DOHH2 (cell line): Measurements from ENCODE around the gene GLYR1.
A peak's percentile ranks its signal among the peaks of the same experiment; 100 is the strongest.

Experiments used
- H3F3A ChIP-seq: fragments of 200-600 bp; sonication (generic), shearing (Covaris generic); 2 replicates; pipeline ENCODE4 v1.6.0; 2016; ENCODE audit warnings: antibody characterized with exemption, mild to moderate bottlenecking; ENCODE audit not compliant: control insufficient read depth, insufficient read depth
- H3K27ac ChIP-seq: fragments of 200-600 bp; sonication (generic); 2 replicates; pipeline ENCODE4 v1.5.1; 2014; ENCODE audit warnings: low read depth, mild to moderate bottlenecking, low read length, moderate library complexity
- H3K27me3 ChIP-seq: fragments of 200-600 bp; sonication (generic); 2 replicates; pipeline ENCODE4 v1.6.1; 2014; ENCODE audit warnings: mild to moderate bottlenecking, low read length, mixed read lengths; ENCODE audit not compliant: control insufficient read depth
- H3K36me3 ChIP-seq: fragments of 200-600 bp; sonication (generic); 2 replicates; pipeline ENCODE4 v1.6.1; 2014; ENCODE audit warnings: mild to moderate bottlenecking, low read length, moderate library complexity, mixed read lengths; ENCODE audit not compliant: control insufficient read depth
- H3K4me1 ChIP-seq: fragments of 200-600 bp; sonication (generic); 2 replicates; pipeline ENCODE4 v1.6.1; 2014; ENCODE audit warnings: mild to moderate bottlenecking, low read length, mixed read lengths; ENCODE audit not compliant: control insufficient read depth
- H3K4me2 ChIP-seq: fragments of 200-600 bp; sonication (generic); 2 replicates; pipeline ENCODE4 v1.6.0; 2014; ENCODE audit warnings: mild to moderate bottlenecking, low read length, moderate library complexity
- H3K4me3 ChIP-seq: fragments of 200-600 bp; sonication (generic); 2 replicates; pipeline ENCODE4 v1.5.1; 2014; ENCODE audit warnings: mild to moderate bottlenecking, low read length, mixed read lengths
- H3K79me2 ChIP-seq: fragments of 200-600 bp; sonication (generic); 2 replicates; pipeline ENCODE4 v1.6.1; 2014; ENCODE audit warnings: mild to moderate bottlenecking, low read length, mixed read lengths; ENCODE audit not compliant: control insufficient read depth
- H3K9me2 ChIP-seq: fragments of 200-600 bp; sonication (generic); replicated peaks from 2 replicates; pipeline ENCODE4 v1.6.1; 2014; ENCODE audit warnings: mild to moderate bottlenecking, low read length, mixed read lengths; ENCODE audit not compliant: control insufficient read depth
- H3K9me3 ChIP-seq: fragments of 200-600 bp; sonication (generic); 2 replicates; pipeline ENCODE4 v1.6.1; 2014; ENCODE audit warnings: antibody characterized with exemption, low read length, mixed read lengths; ENCODE audit not compliant: control insufficient read depth, insufficient read depth
- H4K20me1 ChIP-seq: fragments of 200-600 bp; sonication (generic); 2 replicates; pipeline ENCODE4 v1.6.0; 2014; ENCODE audit warnings: low read depth, mild to moderate bottlenecking, antibody characterized with exemption, low read length, moderate library complexity; ENCODE audit not compliant: control insufficient read depth, insufficient read depth
- EZH2phosphoT487 ChIP-seq: fragments of 200-600 bp; sonication (generic); IDR thresholded peaks from 2 replicates; pipeline ENCODE4 v1.6.1; 2017; ENCODE audit warnings: borderline replicate concordance, mild to moderate bottlenecking, antibody characterized with exemption, low read length, moderate library complexity, mixed read lengths
- TF ChIP-seq, protein P1 (sequence below): fragments of 200-600 bp; sonication (generic); IDR thresholded peaks from one replicate; pipeline ENCODE4 v1.5.1; 2014; ENCODE audit warnings: antibody characterized with exemption, mild to moderate bottlenecking, low read depth, low read length; ENCODE audit not compliant: poor library complexity, severe bottlenecking

GLYR1 gene

DNA sequence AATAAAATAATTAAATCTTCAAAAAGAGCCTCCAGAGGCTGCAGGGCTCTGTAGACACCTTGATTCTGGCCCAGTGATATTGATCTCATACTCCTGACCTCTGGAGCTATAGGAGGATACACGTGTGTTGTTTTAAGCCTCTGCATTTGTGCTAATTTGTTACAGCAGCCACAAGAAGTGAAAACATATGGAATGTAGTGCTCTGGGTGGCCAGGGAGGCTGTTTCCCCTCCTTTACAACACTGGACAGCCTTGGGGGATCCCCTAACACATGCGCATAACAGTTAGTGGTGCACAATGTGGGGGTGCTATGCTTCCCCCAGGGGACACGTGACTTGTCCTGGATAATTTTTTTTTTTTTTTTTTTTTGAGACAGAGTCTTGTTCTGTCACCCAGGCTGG, 75.4 kb downstream of the GLYR1 start:
- Histone ChIP-seq H3K9me3 (no peaks in the 10 kb centered on the region), H3K36me3 (no peaks in the 10 kb centered on the region), H3K4me3 (no peak overlapping the region), H3K4me1 (peaks cover 16% of the 10 kb centered on the region), H3K79me2 (peaks cover 3% of the 10 kb centered on the region), H3K27ac (no peak overlapping the region), H3K27me3 (no peaks in the 10 kb centered on the region), H3K4me2 (no peak overlapping the region), H3K9me2 (no peaks in the 10 kb centered on the region), H4K20me1 (no peaks in the 10 kb centered on the region), H3F3A (peaks cover 15% of the 10 kb centered on the region)
- TF ChIP-seq, protein P1, sequence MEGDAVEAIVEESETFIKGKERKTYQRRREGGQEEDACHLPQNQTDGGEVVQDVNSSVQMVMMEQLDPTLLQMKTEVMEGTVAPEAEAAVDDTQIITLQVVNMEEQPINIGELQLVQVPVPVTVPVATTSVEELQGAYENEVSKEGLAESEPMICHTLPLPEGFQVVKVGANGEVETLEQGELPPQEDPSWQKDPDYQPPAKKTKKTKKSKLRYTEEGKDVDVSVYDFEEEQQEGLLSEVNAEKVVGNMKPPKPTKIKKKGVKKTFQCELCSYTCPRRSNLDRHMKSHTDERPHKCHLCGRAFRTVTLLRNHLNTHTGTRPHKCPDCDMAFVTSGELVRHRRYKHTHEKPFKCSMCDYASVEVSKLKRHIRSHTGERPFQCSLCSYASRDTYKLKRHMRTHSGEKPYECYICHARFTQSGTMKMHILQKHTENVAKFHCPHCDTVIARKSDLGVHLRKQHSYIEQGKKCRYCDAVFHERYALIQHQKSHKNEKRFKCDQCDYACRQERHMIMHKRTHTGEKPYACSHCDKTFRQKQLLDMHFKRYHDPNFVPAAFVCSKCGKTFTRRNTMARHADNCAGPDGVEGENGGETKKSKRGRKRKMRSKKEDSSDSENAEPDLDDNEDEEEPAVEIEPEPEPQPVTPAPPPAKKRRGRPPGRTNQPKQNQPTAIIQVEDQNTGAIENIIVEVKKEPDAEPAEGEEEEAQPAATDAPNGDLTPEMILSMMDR = no peak
- TF ChIP-seq EZH2phosphoT487 = no peak

DNA sequence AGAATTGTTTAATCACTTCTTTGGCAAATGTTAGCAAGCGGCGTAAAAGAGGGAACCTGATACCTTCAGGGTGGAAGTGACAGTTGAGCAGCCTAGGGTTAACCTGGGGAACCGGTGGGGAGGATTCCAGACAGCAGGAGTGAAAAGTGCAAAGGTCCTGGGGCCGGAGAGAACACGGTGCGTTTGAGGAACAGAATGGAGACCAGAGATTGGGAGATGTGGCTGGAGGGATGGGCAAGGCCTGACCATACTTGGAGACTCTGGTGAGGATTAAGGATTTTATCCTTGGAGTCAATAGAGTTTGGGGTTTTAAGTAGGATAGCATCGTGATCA, 77.8 kb downstream of the GLYR1 start:
- Histone ChIP-seq H3K79me2 (peaks cover 22% of the 10 kb centered on the region), H3K4me3 (peak overlapping the region; percentile 87), H3K4me2 (peak overlapping the region; percentile 88), H3K27ac (no peak overlapping the region), H3F3A (peaks cover 15% of the 10 kb centered on the region), H3K4me1 (peaks cover 28% of the 10 kb centered on the region), H3K9me2 (no peaks in the 10 kb centered on the region), H3K36me3 (peaks cover 11% of the 10 kb centered on the region), H3K27me3 (no peaks in the 10 kb centered on the region), H3K9me3 (no peaks in the 10 kb centered on the region), H4K20me1 (no peaks in the 10 kb centered on the region)
- TF ChIP-seq, protein P1 = no peak
- no peak for TF ChIP-seq EZH2phosphoT487

GRCh38 chr16:4768549-4769305, 78.4 kb downstream of the GLYR1 start:
- Histone ChIP-seq H3K4me1 (peaks cover 28% of the 10 kb centered on the region), H3K4me3 (peak overlapping the region; percentile 87), H3K27me3 (no peaks in the 10 kb centered on the region)

More at GRCh38 chr16:4768549-4769305, 78.4 kb downstream of the GLYR1 start:
- Histone ChIP-seq H3K27ac (peak overlapping the region; percentile 36), H4K20me1 (no peaks in the 10 kb centered on the region), H3K9me3 (no peaks in the 10 kb centered on the region), H3K9me2 (no peaks in the 10 kb centered on the region), H3K4me2 (peak overlapping the region; percentile 88), H3F3A (peaks cover 15% of the 10 kb centered on the region), H3K79me2 (peaks cover 22% of the 10 kb centered on the region), H3K36me3 (peaks cover 16% of the 10 kb centered on the region)
- TF ChIP-seq EZH2phosphoT487 = no peak
- TF ChIP-seq, protein P1 = no peak
